GM18951 (cell line): Measurements from ENCODE around the gene SH2D6.

Experiments
- POLR2A ChIP-seq: IDR thresholded peaks from 4 replicates; pipeline ENCODE4 v1.6.1; 2011; ENCODE audit warnings: mild to moderate bottlenecking; ENCODE audit not compliant: insufficient read length, insufficient read depth; ENCODE audit errors: extremely low read depth
- in situ Hi-C: fragments of 300-500 bp; cut with MboI; formaldehyde crosslinking; loops from one replicate; pipeline ENCODE4 v1.12.0; 2022; ENCODE audit warnings: low sequenced_read_pairs, mixed read lengths, inconsistent platforms; ENCODE audit not compliant: unreplicated experiment

The SH2D6 gene

GRCh38 chr2:85420536-85421259 is 2.2 kb downstream of the SH2D6 start:
- no peak for TF ChIP-seq POLR2A
- in situ Hi-C loops = loop anchor here (5.0 kb wide), 1 partner anchor 132 kb away; no protein-coding TSS in a partner anchor

- no peak for TF ChIP-seq POLR2A
- in situ Hi-C loops = loop anchor here (5.0 kb wide), 1 partner anchor 131 kb away; no protein-coding TSS in a partner anchor
Measured at GRCh38 chr2:85421260-85422071, 3.0 kb downstream of the SH2D6 start.

GRCh38 chr2:85422072-85422457 is 3.6 kb downstream of the SH2D6 start:
- TF ChIP-seq POLR2A = no peak

GRCh38 chr2:85423525-85423924 is 5.0 kb downstream of the SH2D6 start:
- in situ Hi-C loops = loop anchor here (5.0 kb wide), 1 partner anchor 129 kb away; no protein-coding TSS in a partner anchor
- TF ChIP-seq POLR2A = no peak

More at GRCh38 chr2:85422072-85422457, 3.6 kb downstream of the SH2D6 start:
- in situ Hi-C loops = loop anchor here (5.0 kb wide), 1 partner anchor 130 kb away; no protein-coding TSS in a partner anchor

- in situ Hi-C loops = no loop called here
- TF ChIP-seq POLR2A = no peak
Measured at GRCh38 chr2:85425588-85425987, 7.1 kb downstream of the SH2D6 start.

- TF ChIP-seq POLR2A = no peak
- in situ Hi-C loops = no loop called here
Measured at GRCh38 chr2:85427300-85427835, 8.9 kb downstream of the SH2D6 start.

GRCh38 chr2:85428343-85428881 is 9.9 kb downstream of the SH2D6 start:
- in situ Hi-C loops = no loop called here
- TF ChIP-seq POLR2A = no peak

GRCh38 chr2:85429213-85429923 is 10.9 kb downstream of the SH2D6 start:
- in situ Hi-C loops = no loop called here
- no peak for TF ChIP-seq POLR2A

- TF ChIP-seq POLR2A = no peak
- in situ Hi-C loops = no loop called here
Measured at GRCh38 chr2:85429924-85430289, 11.4 kb downstream of the SH2D6 start.

- TF ChIP-seq POLR2A = no peak
- in situ Hi-C loops = no loop called here
Measured at GRCh38 chr2:85430752-85431569, 12.4 kb downstream of the SH2D6 start.

GRCh38 chr2:85431570-85432205 is 13.2 kb downstream of the SH2D6 start:
- in situ Hi-C loops = no loop called here
- TF ChIP-seq POLR2A = no peak
